GM21360 (cell line): ENCODE measurements around the gene LDHAL6B.

Experiments
- ATAC-seq: cut with Tn5 transposase; IDR thresholded peaks from one replicate; pipeline ENCODE4 v1.9.1; 2021; ENCODE audit warnings: mild to moderate bottlenecking, moderate library complexity; ENCODE audit not compliant: unreplicated experiment

LDHAL6B gene

DNA sequence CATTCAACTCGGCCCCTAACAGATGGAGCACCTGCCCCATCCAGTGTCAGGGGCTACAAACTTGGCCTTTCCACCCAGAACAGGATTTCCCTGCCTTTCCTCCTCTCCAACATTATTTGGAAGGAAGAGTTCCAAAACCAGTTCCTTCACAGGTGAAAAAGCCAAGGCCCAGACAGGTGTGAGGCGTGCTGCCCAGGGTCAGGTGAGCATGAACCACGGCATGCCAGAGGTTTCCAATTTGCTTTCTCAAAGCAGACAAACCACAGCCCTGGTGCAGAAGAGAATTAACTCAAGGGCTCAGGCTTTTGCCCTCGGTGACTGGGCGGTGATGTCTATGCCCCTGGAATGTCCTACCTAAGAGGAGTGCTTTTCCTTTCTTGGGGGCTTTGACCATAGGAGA lies 43.2 kb downstream of the LDHAL6B start:
- no peak for ATAC-seq

DNA sequence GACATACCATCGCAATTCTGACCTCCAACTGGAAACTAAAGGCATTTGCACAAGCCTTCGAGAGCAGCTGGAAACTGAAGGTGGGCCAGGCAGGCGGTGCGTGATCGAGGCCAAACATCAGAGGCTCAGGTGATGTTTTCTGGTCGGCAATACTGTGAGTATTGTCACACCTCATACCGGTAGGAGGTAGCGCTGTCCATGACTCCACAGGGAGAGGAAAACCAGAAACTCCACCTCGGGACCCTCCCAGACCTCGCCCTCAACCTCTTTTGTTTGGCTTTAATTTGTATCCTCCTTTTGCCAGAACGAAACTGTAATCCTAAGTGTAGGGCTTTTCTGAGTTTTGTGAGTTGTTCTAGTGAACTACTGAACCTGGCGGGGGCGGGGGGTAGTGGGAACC lies 43.6 kb downstream of the LDHAL6B start:
- no peak for ATAC-seq

DNA sequence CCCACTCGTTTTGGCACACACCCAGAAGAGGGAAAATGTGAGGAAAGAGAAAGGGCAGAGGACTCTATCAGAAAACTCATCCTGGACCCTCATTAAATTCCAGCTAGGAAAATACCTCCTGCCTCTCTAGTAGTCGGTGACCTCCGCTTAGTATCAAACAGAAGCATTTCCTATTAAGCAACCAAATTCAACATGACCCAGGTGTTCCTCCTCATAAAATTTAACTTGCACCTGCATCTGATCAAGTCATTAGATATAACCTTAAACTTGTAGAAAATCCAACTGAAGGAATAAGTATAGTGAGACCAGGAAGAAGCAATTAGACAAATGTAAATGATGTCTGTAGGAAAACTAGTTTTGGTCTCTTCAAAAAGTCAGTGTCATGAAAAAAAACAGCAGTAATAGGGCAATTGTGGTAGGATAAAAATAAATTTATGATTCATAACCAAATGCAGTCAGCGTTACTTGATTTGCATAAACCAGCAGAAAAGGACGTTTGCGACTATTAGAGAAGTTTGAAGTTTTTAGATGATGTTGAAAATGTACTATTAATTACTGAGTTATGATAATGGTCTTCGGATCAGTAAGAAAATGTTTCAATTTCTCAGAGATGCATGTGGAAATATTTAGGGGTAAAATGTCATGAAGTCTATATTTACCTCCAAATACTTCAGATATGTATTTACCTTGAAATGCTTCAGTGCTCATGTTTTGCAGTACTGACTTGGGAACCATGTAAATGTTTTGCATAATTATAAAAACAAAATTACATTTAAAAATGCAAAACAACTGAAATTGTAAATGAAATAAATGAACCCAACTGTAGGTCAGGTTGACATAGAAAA lies 44.6 kb downstream of the LDHAL6B start:
- peak; percentile 48 for ATAC-seq

DNA sequence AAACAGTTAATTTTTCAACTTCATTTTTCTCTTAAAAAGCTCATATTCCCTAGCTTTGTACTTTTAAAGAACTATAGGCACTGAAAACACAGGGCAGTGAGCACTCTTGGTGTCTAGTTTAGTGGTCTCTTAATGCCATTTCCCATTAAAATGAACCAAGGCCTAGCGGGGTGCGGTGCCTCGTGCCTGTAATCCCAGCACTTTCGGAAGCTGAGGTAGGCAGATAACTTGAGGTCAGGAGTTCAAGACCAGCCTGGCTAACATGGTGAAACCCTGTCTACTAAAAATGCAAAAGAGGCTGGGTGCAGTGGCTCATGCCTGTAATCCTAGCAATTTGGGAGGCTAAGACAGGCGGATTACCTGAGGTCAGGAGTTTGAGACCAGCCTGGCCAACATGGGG lies 45.5 kb downstream of the LDHAL6B start:
- ATAC-seq: no peak

DNA sequence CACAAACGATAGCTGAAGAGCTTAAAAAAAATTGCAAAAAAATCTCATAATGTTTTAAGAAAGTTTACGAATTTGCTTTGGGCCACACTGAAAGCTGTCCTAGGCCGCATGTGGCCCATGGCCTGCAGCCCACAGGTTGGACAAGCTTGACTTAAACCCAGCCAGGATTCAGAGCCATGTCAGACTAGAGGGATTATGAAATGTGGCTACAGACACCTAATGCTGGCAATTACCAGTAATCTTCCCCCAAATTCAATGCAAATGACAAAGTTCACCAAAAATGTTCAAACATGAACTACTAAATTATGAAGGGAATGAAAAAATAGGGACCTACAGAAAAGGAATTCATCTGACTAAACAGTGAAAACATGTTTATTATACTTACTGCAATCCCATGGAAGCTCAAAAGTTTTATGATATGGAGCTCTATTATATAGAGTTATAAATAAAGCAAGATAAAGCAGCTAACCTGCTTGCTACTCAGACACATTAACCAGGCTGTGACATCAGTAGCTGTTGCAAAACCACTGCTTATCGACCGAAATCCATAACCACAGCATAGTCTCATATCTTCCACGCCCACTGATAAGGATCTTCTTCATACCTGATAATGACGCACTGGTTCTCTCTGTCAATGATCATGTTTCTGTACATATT lies 49.2 kb downstream of the LDHAL6B start:
- no peak for ATAC-seq

DNA sequence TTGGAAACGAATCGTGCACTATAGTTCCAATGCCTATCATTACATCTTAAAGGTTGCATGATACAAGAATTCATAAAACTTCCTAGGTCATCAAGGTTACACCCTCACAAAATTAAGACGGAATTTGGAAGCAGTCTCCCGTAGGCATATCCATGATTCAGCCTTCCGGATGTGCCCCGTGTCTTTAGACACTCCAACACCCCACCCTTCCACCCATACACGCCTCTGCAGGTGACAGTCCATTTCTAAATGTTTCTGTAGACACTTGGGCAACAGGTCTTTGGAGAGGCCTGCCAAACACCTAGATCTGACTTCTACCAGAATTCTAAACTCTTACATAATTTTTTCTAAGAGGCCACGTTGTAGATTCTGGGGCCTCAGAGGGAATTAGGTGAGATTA lies 49.8 kb downstream of the LDHAL6B start:
- no peak for ATAC-seq

DNA sequence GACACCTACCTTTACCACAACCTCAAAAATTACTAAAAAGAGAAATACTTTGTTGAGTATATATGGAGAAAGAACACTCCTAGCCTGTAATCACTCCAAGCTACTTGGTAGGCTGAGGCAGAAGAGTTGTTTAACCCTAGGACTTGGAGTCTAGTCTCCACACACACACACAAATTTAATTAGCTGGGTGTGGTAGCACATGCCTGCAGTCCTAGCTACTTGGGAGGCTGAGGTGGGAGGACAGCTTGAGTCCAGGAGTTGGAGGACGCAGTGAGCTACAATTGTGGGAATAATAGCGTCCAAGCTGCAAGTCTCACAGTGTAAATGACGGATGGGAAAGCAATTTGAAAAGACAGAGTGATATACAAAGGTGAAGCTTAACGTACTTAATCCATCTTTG lies 50.5 kb downstream of the LDHAL6B start:
- no peak for ATAC-seq
